H1 (cell line): ENCODE results near the gene CFB. TPM values are rescaled to one million over a fixed set of nuclear protein-coding genes. Genes with fewer than 3 reads are reported as not detected.

ENCODE experiments used
- BRCA1 ChIP-seq: IDR thresholded peaks from 2 replicates; pipeline ENCODE4 v1.6.1; 2012; ENCODE audit warnings: low read depth, low read length, improper control_type of control experiment
- FOSL1 ChIP-seq: IDR thresholded peaks from 2 replicates; pipeline ENCODE4 v1.6.1; 2011; ENCODE audit warnings: mild to moderate bottlenecking, low read depth, low read length, moderate library complexity; ENCODE audit not compliant: insufficient read depth
- HDAC2 ChIP-seq, 2 experiments: fragments of 300-600 bp in 1 of 2; sonication (generic) in 1 of 2; IDR thresholded peaks; 2 replicates each; pipeline ENCODE4 v1.6.1; 2011 to 2012; ENCODE audit warnings: low read depth in 2 of 2, low read length in 2 of 2, mild to moderate bottlenecking in 2 of 2, moderate library complexity in 2 of 2, borderline replicate concordance in 1 of 2, inconsistent platforms in 1 of 2
- JUN ChIP-seq: IDR thresholded peaks from 2 replicates; pipeline ENCODE4 v1.6.1; 2011; ENCODE audit warnings: low read depth, mild to moderate bottlenecking, improper control_type of control experiment, low read length
- RFX5 ChIP-seq: IDR thresholded peaks from 2 replicates; pipeline ENCODE4 v1.6.1; 2011; ENCODE audit warnings: low read depth, low read length, improper control_type of control experiment, borderline replicate concordance
- SIX5 ChIP-seq: IDR thresholded peaks from 2 replicates; pipeline ENCODE4 v1.6.1; 2011; ENCODE audit warnings: mild to moderate bottlenecking, low read depth, low read length
- SRF ChIP-seq: IDR thresholded peaks from 2 replicates; pipeline ENCODE4 v1.6.1; 2011; ENCODE audit warnings: mild to moderate bottlenecking, low read depth, low read length, moderate library complexity
- polyA plus RNA-seq, 7 experiments: library from polyadenylated mRNA; depleted of rRNA in 3 of 7; stranded (reverse) in 5 of 7; unstranded in 2 of 7; fragments of >200 nt in 5 of 7; fragments of 200-250 nt in 2 of 7; gene quantifications; 1 replicate in 5 of 7; 2 replicates in 1 of 7; 4 replicates in 1 of 7; pipeline versions ENCODE4 v1.2.1 to v1.2.3, GENCODE V29; 2011 to 2013; ENCODE audit warnings: missing spikeins in 2 of 7, mixed read lengths in 2 of 7
- total RNA-seq: library from RNA; stranded (reverse); fragmentation: NEBNext Ultra II Directional; extraction: Animal tissue kit (Norgen Biotek cat#: 25700); gene quantifications from 2 replicates; pipeline ENCODE4 v1.2.1, GENCODE V29; 2021

CFB gene
- total and polyA plus RNA-seq, 2 of the 8 experiments (the other 6 are each of a cell fraction or from before 2014, with no cell fraction given), result 0.09 TPM; not detected in 1

- TF ChIP-seq FOSL1 (no peak), RFX5 (no peak), SIX5 (no peak), BRCA1 (no peak), JUN (no peak), SRF (no peak), HDAC2 (IDR thresholded peaks at IDR 0.05; ENCODE audit: borderline replicate concordance in 1 of 2, low read depth in 2 of 2, low read length in 2 of 2) (no peak)
Observed at GRCh38 chr6:31901415-31901952, 44.4 kb upstream of the CFB start (continued).
